ENCODE measurements around the gene ADAMTSL2.

The ADAMTSL2 gene

DNA sequence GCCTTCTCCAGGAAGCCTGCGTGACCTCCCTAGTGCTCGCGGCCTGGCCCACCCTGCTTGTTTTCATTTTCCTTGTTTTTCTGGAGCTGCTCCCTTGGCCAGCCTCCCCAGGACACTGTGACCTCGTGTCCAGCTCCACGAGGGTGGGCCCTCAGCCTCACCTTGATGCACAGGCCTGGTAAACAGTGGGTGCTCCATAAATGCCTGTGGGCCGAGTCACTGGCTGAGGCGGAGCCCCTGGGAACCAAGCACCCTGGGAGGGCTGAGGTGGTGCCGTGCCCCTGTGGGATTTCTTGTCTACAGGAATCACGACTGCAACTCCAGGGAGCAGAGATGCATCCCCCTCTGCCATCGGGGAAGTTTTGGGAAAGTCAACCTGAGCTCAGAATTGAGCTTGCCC lies 57.5 kb downstream of the ADAMTSL2 start:
- DNase-seq = no peak
- Histone ChIP-seq H2BK5ac (ENCODE audit: low read depth, low read length, poor library complexity, severe bottlenecking) (no peak overlapping the region), H3K9me3 (ENCODE audit: control insufficient read depth, low read length) (peaks cover 12% of the 10 kb centered on the region), H3K4me1 (ENCODE audit: control insufficient read depth, insufficient read depth, low read depth, low read length) (no peaks in the 10 kb centered on the region), H2BK12ac (ENCODE audit: low read length in 2 of 2) (no peak overlapping the region), H2BK120ac (ENCODE audit: low read depth, low read length) (no peak overlapping the region), H4K8ac (ENCODE audit: low read length) (no peak overlapping the region), H3K27me3 (ENCODE audit: control insufficient read depth in 1 of 2, insufficient read depth in 1 of 2, low read length in 2 of 2) (peaks cover 22 to 68% of the 10 kb centered on the region in 2 experiments), H2AFZ (ENCODE audit: low read depth, low read length) (no peak overlapping the region), H3K18ac (ENCODE audit: low read depth in 1 of 2, low read length in 2 of 2) (no peak overlapping the region), H2BK15ac (ENCODE audit: low read depth, poor library complexity, severe bottlenecking) (no peak overlapping the region), H3K4ac (ENCODE audit: low read depth in 1 of 2, low read length in 2 of 2) (no peak overlapping the region), H3K23ac (ENCODE audit: low read length in 2 of 2) (no peak overlapping the region), H3K4me2 (ENCODE audit: low read length, poor library complexity, severe bottlenecking) (no peak overlapping the region), H3K9ac (ENCODE audit: low read length) (no peak overlapping the region), H4K91ac (ENCODE audit: low read length) (no peak overlapping the region), H3K27ac (ENCODE audit: low read length, poor library complexity, severe bottlenecking) (no peak overlapping the region), H3K14ac (ENCODE audit: low read length in 2 of 2) (no peak overlapping the region), H3K79me1 (replicated peaks; ENCODE audit: low read length, poor library complexity, severe bottlenecking) (no peaks in the 10 kb centered on the region), H2AK5ac (ENCODE audit: low read length, severe bottlenecking) (no peak overlapping the region), H3K36me3 (ENCODE audit: control insufficient read depth in 1 of 2, insufficient read depth in 2 of 2, low read depth in 1 of 2, low read length in 2 of 2) (no peaks in the 10 kb centered on the region), H3K4me3 (ENCODE audit: insufficient read depth in 1 of 2, low read depth in 1 of 2, low read length in 2 of 2) (no peak overlapping the region)
- WGBS = 62% methylated on average over 10 of the region's 10 CpGs

DNA sequence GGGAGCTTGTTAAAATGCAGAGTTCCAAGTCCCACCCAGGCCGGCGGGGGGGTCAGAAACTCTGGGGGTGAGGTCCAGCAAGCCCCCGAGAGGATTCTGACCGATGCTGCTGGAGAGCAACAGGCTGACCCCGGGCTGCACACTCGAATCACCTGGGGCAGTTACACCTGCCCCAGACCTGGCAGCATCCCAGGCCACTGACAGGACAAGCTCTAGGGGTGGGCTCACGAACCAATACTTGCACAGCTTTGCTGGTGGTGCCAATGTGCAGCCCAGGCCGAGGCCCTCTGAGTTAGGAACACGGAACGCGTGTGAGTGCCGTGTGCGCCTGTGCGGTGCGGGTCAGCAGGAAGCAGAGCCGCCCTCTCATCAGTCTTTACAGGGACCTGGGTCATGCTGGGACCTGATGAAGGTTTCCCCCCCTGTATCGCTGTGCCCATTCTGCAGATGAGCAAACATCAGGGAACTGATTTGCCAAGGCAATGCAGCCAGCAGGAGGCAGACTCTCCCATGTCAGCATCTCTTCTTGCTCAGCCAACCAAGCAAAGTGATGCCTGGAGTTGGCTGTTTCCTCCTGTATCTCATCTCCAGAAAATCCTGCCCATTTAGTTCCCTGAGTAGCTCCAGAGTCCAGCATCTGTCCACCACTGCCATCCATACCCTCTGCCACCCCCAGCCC lies 58.4 kb downstream of the ADAMTSL2 start:
- H3K4me3 ChIP-seq (ENCODE audit: insufficient read depth in 1 of 2, low read depth in 1 of 2, low read length in 2 of 2) = no peak overlapping the region
- no peak overlapping the region for H3K4ac ChIP-seq (ENCODE audit: low read depth in 1 of 2, low read length in 2 of 2)
- H3K27ac ChIP-seq (ENCODE audit: low read length, poor library complexity, severe bottlenecking) = no peak overlapping the region
- H3K9me3 ChIP-seq (ENCODE audit: control insufficient read depth, low read length) = peaks cover 20% of the 10 kb centered on the region
- no peak overlapping the region for H3K4me2 ChIP-seq (ENCODE audit: low read length, poor library complexity, severe bottlenecking)
- no peak overlapping the region for H2BK120ac ChIP-seq (ENCODE audit: low read depth, low read length)
- H2AK5ac ChIP-seq (ENCODE audit: low read length, severe bottlenecking) = no peak overlapping the region
- H3K23ac ChIP-seq (ENCODE audit: low read length in 2 of 2) = no peak overlapping the region
- no peaks in the 10 kb centered on the region for H3K4me1 ChIP-seq (ENCODE audit: control insufficient read depth, insufficient read depth, low read depth, low read length)
- H2AFZ ChIP-seq (ENCODE audit: low read depth, low read length) = no peak overlapping the region
- H3K79me1 ChIP-seq (replicated peaks; ENCODE audit: low read length, poor library complexity, severe bottlenecking) = no peaks in the 10 kb centered on the region
- no peak overlapping the region for H2BK5ac ChIP-seq (ENCODE audit: low read depth, low read length, poor library complexity, severe bottlenecking)
- H2BK15ac ChIP-seq (ENCODE audit: low read depth, poor library complexity, severe bottlenecking) = no peak overlapping the region
- H2BK12ac ChIP-seq (ENCODE audit: low read length in 2 of 2) = no peak overlapping the region
- H3K27me3 ChIP-seq (ENCODE audit: control insufficient read depth in 1 of 2, insufficient read depth in 1 of 2, low read length in 2 of 2) = peaks cover 16 to 61% of the 10 kb centered on the region in 2 experiments
- DNase-seq = no peak
- H4K91ac ChIP-seq (ENCODE audit: low read length) = no peak overlapping the region
- no peak overlapping the region for H3K9ac ChIP-seq (ENCODE audit: low read length)
- H3K36me3 ChIP-seq (ENCODE audit: control insufficient read depth in 1 of 2, insufficient read depth in 2 of 2, low read depth in 1 of 2, low read length in 2 of 2) = no peaks in the 10 kb centered on the region
- no peak overlapping the region for H3K18ac ChIP-seq (ENCODE audit: low read depth in 1 of 2, low read length in 2 of 2)
- no peak overlapping the region for H3K14ac ChIP-seq (ENCODE audit: low read length in 2 of 2)
- 83% methylated on average over 17 of the region's 17 CpGs for WGBS
- no peak overlapping the region for H4K8ac ChIP-seq (ENCODE audit: low read length)

DNA sequence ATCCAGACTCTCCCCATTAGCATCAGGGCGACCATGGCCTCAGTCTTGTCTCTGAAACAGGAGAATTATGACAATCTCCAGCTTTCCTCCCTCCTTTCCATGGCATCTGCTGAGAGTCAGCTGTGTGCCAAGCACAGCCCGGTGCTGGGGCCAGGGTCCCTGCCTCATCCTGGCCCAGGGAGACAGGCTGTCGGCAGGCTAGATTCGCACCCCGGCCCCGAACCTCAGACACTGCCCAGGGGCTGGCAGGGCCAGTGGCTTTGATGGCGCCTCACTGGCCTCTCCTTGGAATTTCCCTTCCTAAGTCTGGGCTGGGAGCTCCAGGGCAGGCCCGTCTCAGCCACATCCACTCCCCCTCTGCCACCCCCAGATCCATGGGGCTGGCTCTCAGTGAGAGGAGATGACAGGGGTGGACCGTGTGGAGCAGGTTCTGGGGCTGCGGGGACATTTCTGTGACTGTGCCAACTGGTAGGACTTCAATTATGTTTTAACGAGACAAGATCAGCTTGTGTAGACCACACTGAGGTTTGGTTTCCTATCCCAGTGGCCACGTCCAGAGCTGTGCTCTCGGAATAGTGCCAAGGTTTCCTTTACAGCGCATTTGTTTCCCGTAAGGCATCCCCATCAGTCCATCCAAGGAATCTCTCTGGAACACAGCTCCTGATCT lies 59.2 kb downstream of the ADAMTSL2 start:
- no peak overlapping the region for H3K23ac ChIP-seq (ENCODE audit: low read length in 2 of 2)

DNA sequence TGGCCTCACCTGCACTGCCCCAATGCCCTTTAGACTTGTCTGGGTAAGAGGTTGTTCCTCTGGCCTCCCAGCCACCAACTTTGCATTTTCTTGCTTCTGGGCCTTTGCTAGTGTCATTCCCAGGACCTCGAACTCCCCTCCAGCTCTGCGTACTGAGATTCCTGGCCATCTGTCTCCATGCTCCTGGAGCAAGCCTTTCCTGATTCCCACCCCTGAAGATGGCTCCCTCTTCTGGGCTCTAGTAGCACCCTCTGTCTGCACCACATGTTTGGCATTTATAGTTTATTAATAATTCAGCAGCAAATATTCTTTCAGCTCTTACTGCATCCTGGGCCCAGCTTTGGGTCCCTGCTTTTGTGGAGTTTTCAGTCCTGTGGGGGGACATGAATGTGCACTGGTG lies 59.8 kb downstream of the ADAMTSL2 start:
- no peak overlapping the region for H3K4ac ChIP-seq (ENCODE audit: low read depth in 1 of 2, low read length in 2 of 2)
- peaks cover 16 to 53% of the 10 kb centered on the region in 2 experiments for H3K27me3 ChIP-seq (ENCODE audit: control insufficient read depth in 1 of 2, insufficient read depth in 1 of 2, low read length in 2 of 2)
- H2AK5ac ChIP-seq (ENCODE audit: low read length, severe bottlenecking) = no peak overlapping the region
- H2BK15ac ChIP-seq (ENCODE audit: low read depth, poor library complexity, severe bottlenecking) = no peak overlapping the region
- no peak overlapping the region for H3K27ac ChIP-seq (ENCODE audit: low read length, poor library complexity, severe bottlenecking)
- no peak overlapping the region for H3K4me2 ChIP-seq (ENCODE audit: low read length, poor library complexity, severe bottlenecking)
- H3K9ac ChIP-seq (ENCODE audit: low read length) = no peak overlapping the region
- no peak overlapping the region for H2BK120ac ChIP-seq (ENCODE audit: low read depth, low read length)
- no peaks in the 10 kb centered on the region for H3K4me1 ChIP-seq (ENCODE audit: control insufficient read depth, insufficient read depth, low read depth, low read length)
- H3K36me3 ChIP-seq (ENCODE audit: control insufficient read depth in 1 of 2, insufficient read depth in 2 of 2, low read depth in 1 of 2, low read length in 2 of 2) = no peaks in the 10 kb centered on the region
- H3K18ac ChIP-seq (ENCODE audit: low read depth in 1 of 2, low read length in 2 of 2) = no peak overlapping the region
- DNase-seq = no peak
- no peak overlapping the region for H3K4me3 ChIP-seq (ENCODE audit: insufficient read depth in 1 of 2, low read depth in 1 of 2, low read length in 2 of 2)
- no peak overlapping the region for H4K8ac ChIP-seq (ENCODE audit: low read length)
- H2AFZ ChIP-seq (ENCODE audit: low read depth, low read length) = no peak overlapping the region
- 90% methylated on average over 2 of the region's 2 CpGs for WGBS
- no peak overlapping the region for H3K23ac ChIP-seq (ENCODE audit: low read length in 2 of 2)
- no peak overlapping the region for H2BK5ac ChIP-seq (ENCODE audit: low read depth, low read length, poor library complexity, severe bottlenecking)
- no peak overlapping the region for H4K91ac ChIP-seq (ENCODE audit: low read length)
- H3K79me1 ChIP-seq (replicated peaks; ENCODE audit: low read length, poor library complexity, severe bottlenecking) = no peaks in the 10 kb centered on the region
- H2BK12ac ChIP-seq (ENCODE audit: low read length in 2 of 2) = no peak overlapping the region
- H3K9me3 ChIP-seq (ENCODE audit: control insufficient read depth, low read length) = peaks cover 25% of the 10 kb centered on the region
- no peak overlapping the region for H3K14ac ChIP-seq (ENCODE audit: low read length in 2 of 2)

More for the DNA sequence above, 59.2 kb downstream of the ADAMTSL2 start:
- Histone ChIP-seq H2BK12ac (ENCODE audit: low read length in 2 of 2) (no peak overlapping the region), H3K9ac (ENCODE audit: low read length) (no peak overlapping the region), H4K91ac (ENCODE audit: low read length) (no peak overlapping the region), H2BK15ac (ENCODE audit: low read depth, poor library complexity, severe bottlenecking) (no peak overlapping the region), H2AK5ac (ENCODE audit: low read length, severe bottlenecking) (no peak overlapping the region), H3K14ac (ENCODE audit: low read length in 2 of 2) (no peak overlapping the region), H3K9me3 (ENCODE audit: control insufficient read depth, low read length) (peaks cover 25% of the 10 kb centered on the region), H2AFZ (ENCODE audit: low read depth, low read length) (no peak overlapping the region), H3K4me2 (ENCODE audit: low read length, poor library complexity, severe bottlenecking) (no peak overlapping the region), H2BK120ac (ENCODE audit: low read depth, low read length) (no peak overlapping the region), H2BK5ac (ENCODE audit: low read depth, low read length, poor library complexity, severe bottlenecking) (no peak overlapping the region), H3K79me1 (replicated peaks; ENCODE audit: low read length, poor library complexity, severe bottlenecking) (no peaks in the 10 kb centered on the region), H3K27me3 (ENCODE audit: control insufficient read depth in 1 of 2, insufficient read depth in 1 of 2, low read length in 2 of 2) (peaks cover 16 to 55% of the 10 kb centered on the region in 2 experiments), H3K4me1 (ENCODE audit: control insufficient read depth, insufficient read depth, low read depth, low read length) (no peaks in the 10 kb centered on the region), H4K8ac (ENCODE audit: low read length) (no peak overlapping the region), H3K4ac (ENCODE audit: low read depth in 1 of 2, low read length in 2 of 2) (no peak overlapping the region), H3K18ac (ENCODE audit: low read depth in 1 of 2, low read length in 2 of 2) (no peak overlapping the region), H3K4me3 (ENCODE audit: insufficient read depth in 1 of 2, low read depth in 1 of 2, low read length in 2 of 2) (no peak overlapping the region), H3K27ac (ENCODE audit: low read length, poor library complexity, severe bottlenecking) (no peak overlapping the region), H3K36me3 (ENCODE audit: control insufficient read depth in 1 of 2, insufficient read depth in 2 of 2, low read depth in 1 of 2, low read length in 2 of 2) (no peaks in the 10 kb centered on the region)
- DNase-seq = no peak
- 83% methylated on average over 15 of the region's 15 CpGs for WGBS
